ENCODE results near the gene CXXC5.

CXXC5 gene

GRCh38 chr5:139638736-139639618 lies 9.2 kb upstream of the CXXC5 start:
- no peak for DNase-seq

- no peak for DNase-seq
Observed at GRCh38 chr5:139639619-139640380, 8.3 kb upstream of the CXXC5 start.

GRCh38 chr5:139640421-139641115 lies 7.6 kb upstream of the CXXC5 start:
- no peak for DNase-seq

GRCh38 chr5:139641116-139642080 lies 6.8 kb upstream of the CXXC5 start:
- no peak for DNase-seq

GRCh38 chr5:139642213-139642612 lies 5.9 kb upstream of the CXXC5 start:
- no peak for DNase-seq

- no peak for DNase-seq
Observed at GRCh38 chr5:139642891-139643871, 5.0 kb upstream of the CXXC5 start.

- no peak for DNase-seq
Observed at GRCh38 chr5:139644001-139644456, 4.1 kb upstream of the CXXC5 start.

GRCh38 chr5:139644646-139645429 lies 3.3 kb upstream of the CXXC5 start:
- no peak for DNase-seq

GRCh38 chr5:139645430-139645871 lies 2.7 kb upstream of the CXXC5 start:
- no peak for DNase-seq

GRCh38 chr5:139646111-139646510 lies 2.0 kb upstream of the CXXC5 start:
- no peak for DNase-seq

GRCh38 chr5:139646912-139647505 lies 1.1 kb upstream of the CXXC5 start:
- no peak for DNase-seq

GRCh38 chr5:139647506-139648204 lies 494 bp upstream of the CXXC5 start:
- no peak for DNase-seq

GRCh38 chr5:139649082-139649991 lies 1.2 kb downstream of the CXXC5 start:
- no peak for DNase-seq

GRCh38 chr5:139650031-139650688 lies 2.0 kb downstream of the CXXC5 start:
- peak in 1 of 2 donors; percentile 34 for DNase-seq

GRCh38 chr5:139650689-139651042 lies 2.5 kb downstream of the CXXC5 start:
- DNase-seq = no peak

- DNase-seq = no peak
Observed at GRCh38 chr5:139651043-139651834, 3.1 kb downstream of the CXXC5 start.
